ENCODE results near the gene SOX6.

GRCh38 chr11:16240687-16241086 is 115.7 kb downstream of the SOX6 start:
- no peak for TF ChIP-seq CTCF (IDR thresholded peaks at IDR 0.05)
- no peak for TF ChIP-seq EZH2phosphoT487 (IDR thresholded peaks at IDR 0.05)
